GM12878 (cell line): ENCODE measurements around the gene SETD1B. TPM values are rescaled to one million over a fixed set of nuclear protein-coding genes. Genes with fewer than 3 reads are reported as not detected.
A peak's percentile ranks its signal among the peaks of the same experiment; 100 is the strongest.

Experiments used
- BCL11A ChIP-seq: IDR thresholded peaks from 2 replicates; pipeline ENCODE4 v1.6.1; 2011; ENCODE audit warnings: low read depth, low read length
- CBFB ChIP-seq: IDR thresholded peaks from 2 replicates; pipeline ENCODE4 v1.6.1; 2016; ENCODE audit warnings: antibody characterized with exemption, low read depth
- CHD1 ChIP-seq: IDR thresholded peaks from 2 replicates; pipeline ENCODE4 v1.6.1; 2012; ENCODE audit warnings: low read depth, low read length, improper control_type of control experiment
- ETV6 ChIP-seq, 2 experiments: fragments of 450-650 bp in 1 of 2; IDR thresholded peaks in 1 of 2; conservative IDR thresholded peaks in 1 of 2; 2 replicates each; pipeline ENCODE4 v1.6.1; 2014; ENCODE audit warnings: antibody characterized with exemption in 1 of 2, borderline replicate concordance in 1 of 2, low read depth in 1 of 2, mild to moderate bottlenecking in 1 of 2, moderate library complexity in 1 of 2
- IRF4 ChIP-seq: IDR thresholded peaks from 2 replicates; pipeline ENCODE4 v1.6.1; 2011; ENCODE audit warnings: low read depth, low read length
- IRF5 ChIP-seq: fragments of 450-650 bp; IDR thresholded peaks from 2 replicates; pipeline ENCODE4 v1.6.1; 2017; ENCODE audit warnings: borderline replicate concordance
- MEF2A ChIP-seq: IDR thresholded peaks from 2 replicates; pipeline ENCODE4 v1.6.1; 2011; ENCODE audit warnings: low read depth, mild to moderate bottlenecking, low read length, moderate library complexity; ENCODE audit not compliant: insufficient read depth
- MYC ChIP-seq: IDR thresholded peaks from 2 replicates; pipeline ENCODE4 v1.6.1; 2011; ENCODE audit warnings: mild to moderate bottlenecking, low read length, moderate library complexity, inconsistent platforms; ENCODE audit not compliant: insufficient read depth, insufficient replicate concordance, insufficient read length, severe bottlenecking
- NRF1 ChIP-seq: conservative IDR thresholded peaks from 2 replicates; pipeline ENCODE4 v1.6.1; 2011; ENCODE audit warnings: mild to moderate bottlenecking, low read depth, low read length, improper control_type of control experiment
- POU2F2 ChIP-seq: IDR thresholded peaks from 3 replicates; pipeline ENCODE4 v1.6.1; 2011; ENCODE audit warnings: low read depth, mild to moderate bottlenecking, low read length, borderline replicate concordance
- RB1 ChIP-seq: fragments of 450-650 bp; formaldehyde crosslinking; IDR thresholded peaks from 2 replicates; pipeline ENCODE4 v1.6.1; 2017; ENCODE audit warnings: mild to moderate bottlenecking, borderline replicate concordance
- SMARCA5 ChIP-seq: fragments of 450-650 bp; IDR thresholded peaks from 2 replicates; pipeline ENCODE4 v1.6.1; 2017; ENCODE audit warnings: mild to moderate bottlenecking
- STAT1 ChIP-seq: fragments of 450-650 bp; conservative IDR thresholded peaks from 2 replicates; pipeline ENCODE4 v1.6.1; 2014; ENCODE audit warnings: antibody characterized with exemption, mild to moderate bottlenecking
- USF1 ChIP-seq: IDR thresholded peaks from 2 replicates; pipeline ENCODE4 v1.6.1; 2011; ENCODE audit warnings: borderline replicate concordance, low read depth, mild to moderate bottlenecking, moderate library complexity, mixed read lengths, low read length; ENCODE audit not compliant: insufficient read depth; ENCODE audit errors: extremely low read length
- ZZZ3 ChIP-seq: IDR thresholded peaks from 2 replicates; pipeline ENCODE4 v1.6.1; 2011; ENCODE audit warnings: low read depth; ENCODE audit not compliant: control insufficient read depth, insufficient read length
- polyA plus RNA-seq, 11 experiments: library from polyadenylated mRNA; depleted of rRNA in 4 of 11; unstranded in 6 of 11; stranded (reverse) in 5 of 11; fragments of >200 nt; fragmentation: Nextera tagmentation in 4 of 11; fragmentation: Illumina TruSeq in 1 of 11; extraction: Ambion mirVana in 4 of 11; extraction: Trizol in 1 of 11; gene quantifications; 1 replicate in 1 of 11; 2 replicates in 10 of 11; pipeline versions ENCODE4 v1.2.1 to v1.2.3, GENCODE V29; 2011 to 2016; ENCODE audit warnings: inconsistent platforms in 2 of 11, missing spikeins in 2 of 11, low read depth in 1 of 11
- total RNA-seq, 4 experiments: library from RNA; depleted of rRNA in 3 of 4; stranded (reverse); fragments of >200 nt in 3 of 4; fragmentation: Illumina TruSeq in 1 of 4; extraction: Trizol in 1 of 4; gene quantifications; 2 replicates each; pipeline versions ENCODE4 v1.2.1 to v1.2.3, GENCODE V29; 2013 to 2021
- TF ChIP-seq, protein P1 (sequence below): fragments of 450-650 bp; IDR thresholded peaks from 2 replicates; pipeline ENCODE4 v1.6.1; 2016; ENCODE audit warnings: mild to moderate bottlenecking

The SETD1B gene
- total and polyA plus RNA-seq, 10 of the 15 experiments (the other 5 are each of a cell fraction or from before 2014, with no cell fraction given) = 0.50 to 17.3 (median 1.6) TPM

GRCh38 chr12:121795034-121795968, 8.5 kb upstream of the SETD1B start (continued):
- no peak for TF ChIP-seq ETV6 (conservative IDR thresholded peaks at IDR 0.05 in 1 of 2, IDR thresholded peaks at IDR 0.05 in 1 of 2; ENCODE audit: borderline replicate concordance in 1 of 2, low read depth in 1 of 2)
- no peak for TF ChIP-seq BCL11A
- TF ChIP-seq ZZZ3 = no peak
- no peak for TF ChIP-seq CHD1
- TF ChIP-seq IRF4 = 0 out of 2 replicates have a peak, but pooled peaks have one; percentile 21
- TF ChIP-seq USF1 = no peak
- TF ChIP-seq MEF2A = no peak
- TF ChIP-seq, protein P1, sequence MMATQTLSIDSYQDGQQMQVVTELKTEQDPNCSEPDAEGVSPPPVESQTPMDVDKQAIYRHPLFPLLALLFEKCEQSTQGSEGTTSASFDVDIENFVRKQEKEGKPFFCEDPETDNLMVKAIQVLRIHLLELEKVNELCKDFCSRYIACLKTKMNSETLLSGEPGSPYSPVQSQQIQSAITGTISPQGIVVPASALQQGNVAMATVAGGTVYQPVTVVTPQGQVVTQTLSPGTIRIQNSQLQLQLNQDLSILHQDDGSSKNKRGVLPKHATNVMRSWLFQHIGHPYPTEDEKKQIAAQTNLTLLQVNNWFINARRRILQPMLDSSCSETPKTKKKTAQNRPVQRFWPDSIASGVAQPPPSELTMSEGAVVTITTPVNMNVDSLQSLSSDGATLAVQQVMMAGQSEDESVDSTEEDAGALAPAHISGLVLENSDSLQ = no peak
- peak; percentile 49; the same call in 1 of the 2 replicates for TF ChIP-seq CBFB
- no peak for TF ChIP-seq MYC
- no peak for TF ChIP-seq IRF5
- peak; percentile 0; the same call in 1 of the 2 replicates for TF ChIP-seq RB1
- TF ChIP-seq STAT1 = peak; percentile 62; the same call in 1 of the 2 replicates
- peak; percentile 76; the same call in 1 of the 2 replicates for TF ChIP-seq SMARCA5
- peak; percentile 49; the same call in 1 of the 3 replicates for TF ChIP-seq POU2F2
- no peak for TF ChIP-seq NRF1
- TF ChIP-seq, all 136 proteins: peak for 25
